Psoas muscle (tissue), 8 donors: ENCODE results near the gene ENPP6. TPM values are rescaled to one million over a fixed set of nuclear protein-coding genes. Genes with fewer than 3 reads are reported as not detected.

Experiments
- ATAC-seq, 4 donors: fragments of 200-7000 bp; cut with Tn5 transposase; one replicate each; pipeline ENCODE4 v1.9.1; 2020; ENCODE audit warnings: moderate library complexity in 3 of 4, mild to moderate bottlenecking in 2 of 4
- DNase-seq, 2 donors: peaks; one replicate each; pipeline ENCODE4 v3.0.0-alpha.2; 2020
- H3K27ac ChIP-seq: fragments of 200-600 bp; one replicate; pipeline ENCODE4 v1.8.0; 2022
- H3K27me3 ChIP-seq, 3 donors: fragments of 200-600 bp in 1 of 3; one replicate each; pipeline versions ENCODE4 v1.6.1 to v1.8.0; 2013 to 2022; ENCODE audit warnings: low read length in 2 of 3, mild to moderate bottlenecking in 2 of 3, moderate library complexity in 1 of 3; ENCODE audit not compliant: insufficient read depth in 3 of 3
- H3K36me3 ChIP-seq, 2 donors: fragments of 200-600 bp in 1 of 2; one replicate each; pipeline versions ENCODE4 v1.6.1 to v1.8.0; 2013 to 2022; ENCODE audit warnings: low read depth in 1 of 2, mild to moderate bottlenecking in 1 of 2, moderate library complexity in 1 of 2; ENCODE audit not compliant: insufficient read depth in 1 of 2
- H3K4me1 ChIP-seq: fragments of 200-600 bp; one replicate; pipeline ENCODE4 v1.8.0; 2022
- H3K4me3 ChIP-seq: fragments of 200-600 bp; one replicate; pipeline ENCODE4 v1.8.0; 2022; ENCODE audit warnings: mild to moderate bottlenecking
- H3K9me3 ChIP-seq: fragments of 200-600 bp; one replicate; pipeline ENCODE4 v1.8.0; 2022
- CTCF ChIP-seq: fragments of 200-600 bp; IDR thresholded peaks from one replicate; pipeline ENCODE4 v1.8.0; 2022; ENCODE audit warnings: antibody characterized with exemption
- WGBS, 3 donors: extraction: QIAGEN DNeasy Blood & Tissue Kit; methylation state at CpG; one replicate each; pipeline versions ENCODE4 v1.1.6 to v1.1.7; 2013; 5-methylcytosine and 5-hydroxymethylcytosine counted together
- intact Hi-C, 2 donors: fragments of 100-400 bp; cut with DNase I; formaldehyde crosslinking; loops; one replicate each; pipeline versions ENCODE4 v1.11.0 to v1.14.2; 2022
- polyA plus RNA-seq, 3 donors: library from polyadenylated mRNA; stranded (reverse); fragments of 200-250 nt; gene quantifications; one replicate each; pipeline ENCODE4 v1.2.3, GENCODE V29; 2013
- total RNA-seq, 4 donors: library from RNA; stranded (reverse); fragmentation: NEBNext Ultra II Directional in 2 of 4; extraction: Animal tissue kit (Norgen Biotek cat#: 25700) in 2 of 4; gene quantifications; one replicate each; pipeline versions ENCODE4 v1.2.1 to v1.2.4, GENCODE V29; 2021 to 2023
- donor health status: healthy with polysubstance abuse.
- donor health status: DM: no; HTN: no; CAD: no; lungs with moderate emphysema.
- donor health status: Bipolar disorder and iron deficiency.
- donor health status: healthy.
- donor health status: DM: yes; HTN: yes; CAD: no.
- donor health status: DM: no; HTN: no; CAD: no.
- donor health status: DM: no; HTN: no; CAD: no.
- donor health status: DM: yes; HTN: yes; CAD: no.

The ENPP6 gene
- total and polyA plus RNA-seq, 7 donors: 0.05 to 0.79 (median 0.11) TPM; not detected in 1

GRCh38 chr4:184099000-184099399 lies 118.7 kb downstream of the ENPP6 start:
- Histone ChIP-seq H3K4me1 (no peaks in the 10 kb centered on the region), H3K9me3 (no peaks in the 10 kb centered on the region), H3K36me3 (no peaks in the 10 kb centered on the region), H3K27ac (no peak overlapping the region), H3K4me3 (no peak overlapping the region), H3K27me3 (peaks cover 0 to 6% (median 0%) of the 10 kb centered on the region in 3 donors)
- ATAC-seq (no peak), DNase-seq (no peak)
- no peak for TF ChIP-seq CTCF
- intact Hi-C loops: no loop called here
- 47 to 65% (median 57%) methylated on average over 4 of the region's 4 CpGs for WGBS, 3 donors

- intact Hi-C loops: no loop called here
- WGBS, 3 donors: 91 to 95% (median 93%) methylated on average over 13 of the region's 13 CpGs
- no peaks in the 10 kb centered on the region for H3K36me3 ChIP-seq
- peaks cover 0 to 6% (median 0%) of the 10 kb centered on the region in 3 donors for H3K27me3 ChIP-seq
- TF ChIP-seq CTCF: no peak
- no peak overlapping the region for H3K4me3 ChIP-seq
- H3K27ac ChIP-seq: no peak overlapping the region
- H3K4me1 ChIP-seq: no peaks in the 10 kb centered on the region
- no peak for ATAC-seq
- DNase-seq: no peak
- no peaks in the 10 kb centered on the region for H3K9me3 ChIP-seq
These were observed 119.9 kb downstream of the ENPP6 start for GRCh38 chr4:184097815-184098214.

GRCh38 chr4:184097241-184097605 lies 120.5 kb downstream of the ENPP6 start:
- ATAC-seq: peak in 3 of 4 donors; percentile 58 to 75 (median 75)

GRCh38 chr4:184096561-184097240 lies 121.0 kb downstream of the ENPP6 start:
- Histone ChIP-seq H3K27ac (no peak overlapping the region), H3K36me3 (no peaks in the 10 kb centered on the region), H3K27me3 (peaks cover 0 to 6% (median 0%) of the 10 kb centered on the region in 3 donors), H3K9me3 (no peaks in the 10 kb centered on the region), H3K4me3 (peak overlapping the region; percentile 52), H3K4me1 (no peaks in the 10 kb centered on the region)
- TF ChIP-seq CTCF: no peak
- no peak for DNase-seq
- no peak for ATAC-seq
- WGBS, 3 donors: 47 to 56% (median 55%) methylated on average over 13 of the region's 13 CpGs
- intact Hi-C loops: no loop called here

More at GRCh38 chr4:184097241-184097605, 120.5 kb downstream of the ENPP6 start:
- no peaks in the 10 kb centered on the region for H3K9me3 ChIP-seq
- 25 to 32% (median 32%) methylated on average over 26 of the region's 26 CpGs for WGBS, 3 donors
- peak overlapping the region; percentile 52 for H3K4me3 ChIP-seq
- DNase-seq: peak; percentile 62 to 82
- H3K4me1 ChIP-seq: no peaks in the 10 kb centered on the region
- peaks cover 0 to 6% (median 0%) of the 10 kb centered on the region in 3 donors for H3K27me3 ChIP-seq
- intact Hi-C loops: no loop called here
- H3K36me3 ChIP-seq: no peaks in the 10 kb centered on the region
- no peak overlapping the region for H3K27ac ChIP-seq
- TF ChIP-seq CTCF: peak; percentile 17
